Dendritic cell treated with granulocyte-macrophage colony-stimulating factor and Interleukin-4, amounts not matched to agents 40 ng/mL and 50 ng/mL, for 4 days (primary cell): ENCODE data around the gene CST2.
"Not testable (repeated sequence)": the region's sequence is repeated elsewhere in the genome, so short reads cannot be mapped to it uniquely, and the experiment has no call there.

Experiments
- H3K27ac Mint-ChIP-seq: one replicate; pipeline ENCODE4 v1.8.0; 2022; ENCODE audit warnings: mild to moderate bottlenecking, mixed read lengths
- H3K27me3 Mint-ChIP-seq: one replicate; pipeline ENCODE4 v1.8.0; 2022; ENCODE audit warnings: mild to moderate bottlenecking, mixed read lengths
- H3K36me3 Mint-ChIP-seq: one replicate; pipeline ENCODE4 v1.8.0; 2022; ENCODE audit warnings: low read depth, mixed read lengths
- H3K4me1 Mint-ChIP-seq: one replicate; pipeline ENCODE4 v1.8.0; 2022; ENCODE audit warnings: low read depth, mixed read lengths
- H3K4me3 Mint-ChIP-seq: one replicate; pipeline ENCODE4 v1.8.0; 2022; ENCODE audit warnings: mild to moderate bottlenecking, moderate library complexity, mixed read lengths
- H3K9me3 Mint-ChIP-seq: one replicate; pipeline ENCODE4 v1.8.0; 2022; ENCODE audit warnings: mixed read lengths
- intact Hi-C: fragments of 100-400 bp; cut with micrococcal nuclease; formaldehyde crosslinking; loops from one replicate; pipeline ENCODE4 v1.15.0; 2022

Gene CST2

GRCh38 chr20:23826541-23827021 is at the start of gene CST2:
Gene CST2, minus strand, starts transcription at chr20:23826729. Its CDS starts 69 bp downstream, at chr20:23826660.
- H3K9me3 Mint-ChIP-seq: no peaks in the 10 kb centered on the region
- no peak within 1 kb of the TSS for H3K27ac Mint-ChIP-seq
- no peaks in the 10 kb centered on the region for H3K27me3 Mint-ChIP-seq
- no peaks in the 10 kb centered on the region for H3K4me1 Mint-ChIP-seq
- intact Hi-C loops: no loop called here
- H3K4me3 Mint-ChIP-seq: no peak within 1 kb of the TSS
- no peaks in the 10 kb centered on the region for H3K36me3 Mint-ChIP-seq

GRCh38 chr20:23875606-23876237 is 49.2 kb upstream of the CST2 start:
- Mint-ChIP-seq H3K27ac (no peak overlapping the region), H3K4me3 (no peak overlapping the region), H3K4me1 (no peaks in the 10 kb centered on the region), H3K9me3 (no peaks in the 10 kb centered on the region), H3K27me3 (no peaks in the 10 kb centered on the region), H3K36me3 (no peaks in the 10 kb centered on the region)
- intact Hi-C loops: no loop called here

GRCh38 chr20:23874747-23875146 is 48.2 kb upstream of the CST2 start:
- Mint-ChIP-seq H3K27ac (no peak overlapping the region), H3K9me3 (no peaks in the 10 kb centered on the region), H3K36me3 (no peaks in the 10 kb centered on the region), H3K4me1 (no peaks in the 10 kb centered on the region), H3K27me3 (peaks cover 2% of the 10 kb centered on the region), H3K4me3 (no peak overlapping the region)
- intact Hi-C loops: no loop called here

GRCh38 chr20:23873370-23874015 is 47.0 kb upstream of the CST2 start:
- no peaks in the 10 kb centered on the region for H3K9me3 Mint-ChIP-seq
- H3K27ac Mint-ChIP-seq: no peak overlapping the region
- H3K36me3 Mint-ChIP-seq: no peaks in the 10 kb centered on the region
- no peaks in the 10 kb centered on the region for H3K4me1 Mint-ChIP-seq
- intact Hi-C loops: no loop called here
- H3K27me3 Mint-ChIP-seq: peaks cover 3% of the 10 kb centered on the region
- no peak overlapping the region for H3K4me3 Mint-ChIP-seq

GRCh38 chr20:23872065-23872464 is 45.5 kb upstream of the CST2 start:
- Mint-ChIP-seq H3K4me3 (no peak overlapping the region), H3K9me3 (no peaks in the 10 kb centered on the region), H3K4me1 (no peaks in the 10 kb centered on the region), H3K27me3 (peaks cover 6% of the 10 kb centered on the region), H3K36me3 (no peaks in the 10 kb centered on the region), H3K27ac (no peak overlapping the region)
- intact Hi-C loops: no loop called here

GRCh38 chr20:23870461-23870860 is 43.9 kb upstream of the CST2 start:
- Mint-ChIP-seq H3K4me1 (no peaks in the 10 kb centered on the region), H3K9me3 (no peaks in the 10 kb centered on the region), H3K27ac (no peak overlapping the region), H3K36me3 (no peaks in the 10 kb centered on the region), H3K4me3 (no peak overlapping the region), H3K27me3 (peaks cover 11% of the 10 kb centered on the region)
- intact Hi-C loops: no loop called here

GRCh38 chr20:23869520-23869919 is 43.0 kb upstream of the CST2 start:
- intact Hi-C loops: no loop called here
- Mint-ChIP-seq H3K4me1 (no peaks in the 10 kb centered on the region), H3K27ac (no peak overlapping the region), H3K9me3 (no peaks in the 10 kb centered on the region), H3K4me3 (no peak overlapping the region), H3K27me3 (peaks cover 11% of the 10 kb centered on the region), H3K36me3 (no peaks in the 10 kb centered on the region)

GRCh38 chr20:23868321-23868720 is 41.8 kb upstream of the CST2 start:
- H3K27ac Mint-ChIP-seq: no peak overlapping the region
- no peaks in the 10 kb centered on the region for H3K4me1 Mint-ChIP-seq
- intact Hi-C loops: no loop called here
- H3K9me3 Mint-ChIP-seq: no peaks in the 10 kb centered on the region
- no peak overlapping the region for H3K4me3 Mint-ChIP-seq
- H3K27me3 Mint-ChIP-seq: peaks cover 11% of the 10 kb centered on the region
- H3K36me3 Mint-ChIP-seq: no peaks in the 10 kb centered on the region

GRCh38 chr20:23867152-23867776 is 40.7 kb upstream of the CST2 start:
- H3K27me3 Mint-ChIP-seq: peaks cover 11% of the 10 kb centered on the region
- no peaks in the 10 kb centered on the region for H3K36me3 Mint-ChIP-seq
- no peaks in the 10 kb centered on the region for H3K9me3 Mint-ChIP-seq
- H3K27ac Mint-ChIP-seq: no peak overlapping the region
- no peak overlapping the region for H3K4me3 Mint-ChIP-seq
- intact Hi-C loops: no loop called here
- H3K4me1 Mint-ChIP-seq: no peaks in the 10 kb centered on the region

- H3K9me3 Mint-ChIP-seq, H3K4me3 Mint-ChIP-seq, H3K27ac Mint-ChIP-seq, H3K27me3 Mint-ChIP-seq, intact Hi-C loops, H3K36me3 Mint-ChIP-seq, H3K4me1 Mint-ChIP-seq: not testable (repeated sequence)
Measured at GRCh38 chr20:23860771-23861170, 34.2 kb upstream of the CST2 start.

- H3K9me3 Mint-ChIP-seq: no peaks in the 10 kb centered on the region
- no peaks in the 10 kb centered on the region for H3K36me3 Mint-ChIP-seq
- no peak overlapping the region for H3K4me3 Mint-ChIP-seq
- intact Hi-C loops: no loop called here
- no peaks in the 10 kb centered on the region for H3K4me1 Mint-ChIP-seq
- H3K27me3 Mint-ChIP-seq: no peaks in the 10 kb centered on the region
- H3K27ac Mint-ChIP-seq: no peak overlapping the region
Measured at GRCh38 chr20:23857962-23858595, 31.6 kb upstream of the CST2 start.

GRCh38 chr20:23856736-23857135 is 30.2 kb upstream of the CST2 start:
- intact Hi-C loops: no loop called here
- Mint-ChIP-seq H3K4me1 (no peaks in the 10 kb centered on the region), H3K27ac (no peak overlapping the region), H3K9me3 (no peaks in the 10 kb centered on the region), H3K36me3 (no peaks in the 10 kb centered on the region), H3K4me3 (no peak overlapping the region), H3K27me3 (no peaks in the 10 kb centered on the region)

GRCh38 chr20:23856226-23856625 is 29.7 kb upstream of the CST2 start:
- intact Hi-C loops: no loop called here
- H3K27me3 Mint-ChIP-seq: no peaks in the 10 kb centered on the region
- H3K9me3 Mint-ChIP-seq: no peaks in the 10 kb centered on the region
- no peaks in the 10 kb centered on the region for H3K4me1 Mint-ChIP-seq
- no peak overlapping the region for H3K27ac Mint-ChIP-seq
- no peaks in the 10 kb centered on the region for H3K36me3 Mint-ChIP-seq
- no peak overlapping the region for H3K4me3 Mint-ChIP-seq

GRCh38 chr20:23841693-23842092 is 15.2 kb upstream of the CST2 start:
- intact Hi-C loops: no loop called here
- H3K9me3 Mint-ChIP-seq: no peaks in the 10 kb centered on the region
- no peaks in the 10 kb centered on the region for H3K4me1 Mint-ChIP-seq
- no peaks in the 10 kb centered on the region for H3K36me3 Mint-ChIP-seq
- no peak overlapping the region for H3K27ac Mint-ChIP-seq
- no peak overlapping the region for H3K4me3 Mint-ChIP-seq
- peaks cover 2% of the 10 kb centered on the region for H3K27me3 Mint-ChIP-seq
